GDM1 (cell line): ENCODE data around the gene CHID1.

Source experiments
- DNase-seq: peaks from one replicate; lab custom pipeline; 2025; lab: John Stamatoyannopoulos, UW

CHID1 gene

DNA sequence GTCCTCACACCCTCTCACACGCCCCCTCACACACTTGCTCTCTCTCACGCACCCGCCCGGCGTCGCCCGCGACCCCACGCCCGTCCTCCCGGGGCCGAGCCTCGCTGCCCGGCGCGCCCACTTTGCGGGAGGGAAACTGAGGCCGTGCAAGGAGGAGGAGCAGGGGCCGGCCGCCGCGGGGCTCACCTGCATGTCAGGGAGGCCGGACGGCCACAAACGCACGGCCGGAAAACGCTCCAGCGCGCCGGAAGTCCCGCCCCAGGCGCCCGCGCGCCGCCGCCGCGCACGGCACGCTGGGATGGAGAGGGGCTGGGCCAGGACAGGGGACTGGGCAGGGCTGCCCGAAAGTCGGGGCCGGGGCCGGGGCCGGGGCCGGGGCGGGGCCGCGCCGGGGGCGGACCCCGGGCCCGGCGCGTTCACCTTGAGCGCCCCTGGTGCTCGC is at the start of gene CHID1:
TSS of gene CHID1 (minus strand) at position 222 of the 442 bp plus-strand sequence. CDS start 5,994 bp downstream, outside the sequence.
- DNase-seq: peak; percentile 77

DNA sequence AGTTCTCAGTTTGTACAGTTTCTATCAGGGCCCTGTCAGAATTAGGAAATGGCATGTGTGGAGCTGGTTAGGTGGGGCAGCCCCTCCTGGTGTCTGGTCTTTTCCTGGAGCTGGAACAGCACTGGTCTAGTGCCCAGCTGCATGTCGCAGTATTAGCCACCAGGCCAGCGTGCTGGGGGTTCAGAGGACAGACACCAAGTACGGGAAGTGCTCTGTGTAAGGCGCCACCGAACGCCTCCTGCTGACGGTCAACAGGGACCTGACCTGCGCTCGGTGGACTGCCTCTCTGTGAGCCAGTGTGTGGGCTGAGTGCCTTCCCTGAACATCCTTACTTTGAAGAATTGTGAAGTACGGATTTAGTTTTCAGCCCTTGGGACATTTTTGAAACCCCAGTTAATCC is 49.0 kb upstream of the CHID1 start:
- no peak for DNase-seq

DNA sequence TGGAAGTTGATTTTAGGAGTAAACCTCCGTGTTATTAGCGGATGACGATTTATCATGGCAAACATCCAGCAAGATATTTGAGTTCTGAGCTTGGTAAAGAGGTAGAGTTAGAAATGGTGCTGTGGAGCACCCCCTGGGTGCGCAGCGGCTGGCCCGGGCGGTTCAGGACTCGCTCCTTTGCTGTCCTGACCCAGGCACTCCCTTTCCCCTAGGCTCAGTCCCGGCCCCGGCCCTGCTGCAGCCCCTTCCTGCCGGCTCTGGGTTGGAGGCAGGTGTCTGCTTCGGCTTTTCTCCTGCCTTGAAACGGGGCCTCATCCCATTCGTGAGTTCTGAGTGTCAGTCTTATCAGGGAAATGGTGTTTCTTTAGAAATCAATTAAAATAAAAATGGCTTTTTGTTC is 48.4 kb upstream of the CHID1 start:
- no peak for DNase-seq

DNA sequence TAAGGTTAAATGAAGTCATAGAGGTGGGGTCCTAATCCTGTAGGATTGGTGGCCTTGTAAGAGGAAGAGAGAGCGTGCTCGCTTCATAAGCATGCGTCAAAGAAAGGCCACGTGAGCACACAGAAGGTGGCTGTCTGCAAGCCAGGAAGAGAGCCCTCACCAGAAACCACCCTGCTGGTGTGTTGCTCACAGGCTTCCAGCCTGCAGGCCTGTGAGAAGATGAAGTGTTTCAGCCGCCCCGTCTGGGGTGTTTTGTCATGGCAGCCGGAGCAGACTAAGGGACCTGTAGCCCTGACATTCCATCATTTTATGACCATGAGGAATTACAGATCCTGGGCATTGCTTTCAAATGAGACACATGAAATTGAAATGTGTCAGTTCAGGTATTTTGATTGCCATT is 47.5 kb upstream of the CHID1 start:
- no peak for DNase-seq

DNA sequence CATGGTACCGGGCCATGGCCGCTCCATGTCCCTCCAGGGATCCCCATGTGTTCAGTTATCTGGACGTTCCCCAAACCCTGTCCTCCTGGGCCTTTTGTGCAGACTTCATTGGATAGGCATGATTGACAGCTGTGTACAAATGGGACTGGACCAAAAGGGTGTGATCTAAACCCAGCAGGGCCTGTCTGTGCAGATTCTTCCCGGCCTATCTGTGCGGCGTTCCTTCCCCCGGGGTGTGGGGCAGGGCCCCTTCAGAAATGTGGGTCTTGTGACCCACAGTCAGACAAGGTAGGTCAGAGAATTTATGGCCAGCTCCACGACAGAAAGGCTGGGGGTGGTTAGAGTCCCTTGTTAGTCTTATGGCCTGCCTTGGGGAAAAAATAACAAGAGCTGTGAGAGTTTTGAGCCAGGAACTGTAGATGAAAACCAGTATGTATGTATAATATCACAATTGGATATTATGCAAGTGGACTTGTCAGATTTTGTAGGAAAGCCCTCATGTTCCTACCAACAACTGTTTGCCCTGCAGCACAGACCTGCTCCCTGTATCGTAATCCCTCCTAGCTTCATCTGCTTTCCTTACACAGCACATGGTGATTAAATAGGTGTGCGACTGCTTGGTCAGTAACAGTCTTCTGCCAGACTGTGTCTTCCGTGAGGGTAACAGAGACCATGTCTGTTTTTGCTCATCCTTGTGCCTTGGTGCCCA is 46.8 kb upstream of the CHID1 start:
- DNase-seq: no peak

DNA sequence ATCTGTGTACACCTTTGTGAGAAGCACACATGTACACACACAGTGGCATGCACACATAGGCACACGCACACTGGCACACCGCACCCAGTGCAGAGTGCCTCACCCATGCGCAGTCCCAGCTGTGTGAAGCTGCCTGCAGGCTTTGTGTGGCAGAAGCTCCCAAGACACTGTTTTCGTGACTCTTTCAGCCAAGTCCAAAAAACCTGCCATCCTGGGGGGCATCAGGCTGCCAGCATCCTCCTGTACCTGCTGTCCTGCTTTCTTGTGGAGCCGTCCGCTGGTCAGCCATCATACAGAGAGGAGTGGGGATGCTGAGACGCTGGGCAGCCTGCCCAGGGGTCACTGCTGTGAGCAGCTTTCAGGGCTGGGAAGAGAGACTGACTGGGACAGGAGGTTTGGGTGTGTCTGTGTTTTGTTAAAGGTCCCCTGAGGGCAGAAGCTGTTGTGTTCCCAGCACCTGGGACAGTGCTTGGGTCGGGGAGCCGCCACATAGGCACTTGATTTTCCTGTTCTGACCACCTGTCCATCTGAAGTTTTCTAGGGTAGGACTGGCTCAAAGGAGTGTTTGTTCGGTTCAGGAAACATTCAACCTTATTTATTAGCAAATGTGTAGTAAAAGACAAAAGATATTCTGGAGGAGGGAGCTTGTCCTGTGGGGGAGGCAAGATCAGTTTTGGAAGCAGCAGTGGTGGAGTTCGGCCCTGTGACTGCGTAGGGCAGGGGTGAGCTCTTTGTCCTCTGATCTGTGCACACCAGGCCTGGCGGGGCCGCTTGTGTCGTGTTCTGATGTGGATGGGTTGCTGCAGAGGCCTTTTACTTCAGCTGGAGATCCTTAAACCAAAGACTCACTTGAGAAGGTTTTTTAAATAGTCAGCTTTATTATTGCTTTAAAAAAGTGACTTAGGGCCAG is 44.8 kb upstream of the CHID1 start:
- DNase-seq: no peak

DNA sequence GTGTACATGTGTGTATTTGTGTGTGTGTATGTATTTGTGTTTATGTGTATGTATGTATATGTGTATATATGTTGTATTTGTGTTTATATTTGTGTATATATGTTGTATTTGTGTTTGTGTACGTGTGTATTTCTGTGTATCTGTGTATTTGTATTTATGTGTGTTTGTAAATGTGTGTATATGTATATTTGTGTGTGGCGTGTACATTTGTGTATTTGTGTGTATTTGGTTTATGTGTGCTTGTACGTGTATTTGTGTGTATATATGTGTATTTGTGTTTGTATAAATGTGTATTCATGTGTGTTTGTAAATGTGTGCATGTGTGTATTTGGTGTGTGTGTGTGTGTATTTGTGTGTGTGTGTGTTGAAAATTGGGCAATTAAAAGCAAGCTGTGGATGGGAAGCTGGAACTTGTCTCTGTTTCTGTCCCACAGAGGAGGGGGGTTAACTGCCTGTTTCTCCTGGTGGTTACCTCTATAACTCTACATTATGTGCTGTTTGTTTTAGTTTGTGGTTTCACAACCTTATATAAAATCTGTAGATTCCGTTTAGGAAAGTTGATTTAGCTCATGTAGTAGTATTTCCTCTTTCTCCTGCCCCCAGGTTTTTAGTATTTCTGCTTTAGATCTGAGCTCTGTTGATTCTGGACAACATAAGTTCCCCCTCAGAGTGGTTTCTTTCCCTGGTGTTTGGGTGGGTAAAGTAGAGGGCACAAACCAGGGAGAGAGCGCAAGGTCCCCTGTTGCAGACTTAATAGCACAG is 44.0 kb upstream of the CHID1 start:
- no peak for DNase-seq

DNA sequence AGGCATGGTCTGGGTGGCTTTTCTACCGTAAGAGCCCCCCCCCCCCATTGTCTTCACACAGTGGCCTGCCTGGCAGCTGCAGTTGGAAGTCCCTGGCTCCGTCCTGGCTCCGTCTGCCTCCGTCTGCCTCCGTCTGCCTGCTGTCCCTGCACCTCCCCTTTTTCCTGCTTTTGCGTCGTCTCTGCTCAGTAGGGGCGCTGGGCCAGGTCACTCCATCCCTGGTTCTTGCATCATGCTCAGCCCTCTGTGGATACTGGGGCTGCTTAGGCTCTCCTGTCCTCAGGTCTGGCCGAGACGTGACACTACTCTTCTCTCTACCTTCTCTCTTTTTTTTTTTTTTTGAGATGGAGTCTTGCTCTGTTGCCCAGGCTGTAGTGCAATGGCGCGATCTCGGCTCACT is 42.9 kb upstream of the CHID1 start:
- no peak for DNase-seq

DNA sequence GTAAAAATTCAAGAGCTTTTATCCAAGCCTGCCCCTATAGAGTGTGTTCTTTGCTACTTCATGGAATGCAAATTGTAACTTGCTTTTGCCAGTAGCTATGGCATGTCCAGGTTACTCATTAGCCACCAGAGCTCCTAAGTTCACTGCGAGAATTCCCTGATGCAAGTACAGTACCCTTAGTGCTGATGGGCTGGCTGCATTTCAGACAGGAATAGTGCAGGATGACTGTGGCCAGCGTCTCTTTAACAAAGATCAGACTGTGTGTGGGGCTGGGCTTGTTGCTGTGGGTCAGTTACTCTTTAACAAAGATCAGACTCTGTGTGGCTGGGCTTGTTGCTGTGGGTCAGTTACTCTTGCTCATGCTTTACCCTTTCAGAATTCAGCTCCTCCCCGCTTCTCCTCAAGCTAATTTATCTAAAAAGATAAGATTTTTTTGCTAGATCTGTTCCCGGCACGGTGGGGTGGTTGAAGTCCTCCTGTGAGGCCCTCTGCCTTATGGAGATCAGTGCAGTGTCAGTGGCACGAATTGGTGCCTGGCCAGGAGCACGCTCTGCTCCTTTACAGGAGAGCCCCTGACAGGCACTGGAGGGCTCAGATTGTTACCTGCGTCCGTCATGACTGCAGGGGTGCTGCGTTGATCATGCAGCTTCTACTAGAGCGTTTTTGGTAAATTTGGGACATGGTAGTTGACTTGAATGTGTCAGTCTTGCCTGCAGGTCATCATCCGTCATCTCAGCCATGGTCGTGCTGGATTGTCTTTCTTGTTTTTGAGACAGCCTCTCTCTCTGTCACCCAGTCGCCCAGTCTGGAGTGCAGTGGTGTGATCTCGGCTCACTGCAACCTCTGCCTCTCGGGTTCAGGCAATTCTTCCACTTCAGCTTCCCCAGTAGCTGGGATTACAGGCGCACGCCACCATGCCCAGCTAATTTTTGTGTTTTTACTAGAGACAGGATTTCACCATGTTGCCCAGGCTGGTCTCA is 42.1 kb upstream of the CHID1 start:
- DNase-seq: no peak

DNA sequence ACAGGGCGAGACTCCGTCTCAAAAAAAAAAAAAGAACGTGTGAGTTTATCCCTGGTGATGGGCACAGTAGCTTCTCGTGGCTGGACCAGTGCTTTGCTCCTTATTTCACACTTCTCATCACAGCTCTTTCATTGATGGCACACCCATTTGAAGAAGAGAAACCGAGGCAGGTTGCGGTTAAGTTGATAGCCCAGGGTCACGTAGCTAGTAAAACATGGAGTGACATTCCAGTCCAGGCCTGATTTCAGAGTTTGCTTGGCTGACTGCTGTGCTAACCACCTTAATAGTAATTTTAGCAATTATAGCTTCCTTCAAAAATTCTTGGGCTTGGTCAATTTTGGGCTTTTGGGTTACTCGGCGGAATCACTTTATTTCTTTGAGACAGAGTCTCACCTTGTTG is 40.9 kb upstream of the CHID1 start:
- DNase-seq: no peak

DNA sequence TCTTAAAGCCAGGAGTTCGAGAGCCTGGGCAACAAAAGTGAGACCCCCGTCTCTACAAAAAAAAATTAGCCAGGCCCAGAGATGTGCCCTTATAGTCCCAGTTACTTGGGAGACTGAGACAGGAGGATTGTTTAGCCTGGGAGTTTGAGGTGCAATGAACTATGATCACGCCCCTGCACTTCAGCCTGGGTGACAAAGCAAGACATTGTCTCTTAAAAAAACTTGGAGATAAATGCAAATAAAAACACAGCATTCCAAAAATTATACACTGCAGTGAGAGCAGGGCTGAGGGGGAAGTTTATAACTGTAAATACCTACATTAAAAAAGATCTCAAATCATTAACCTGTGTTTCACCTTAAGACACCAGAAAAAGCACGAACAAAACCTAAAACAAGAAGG is 37.1 kb upstream of the CHID1 start:
- DNase-seq: no peak

DNA sequence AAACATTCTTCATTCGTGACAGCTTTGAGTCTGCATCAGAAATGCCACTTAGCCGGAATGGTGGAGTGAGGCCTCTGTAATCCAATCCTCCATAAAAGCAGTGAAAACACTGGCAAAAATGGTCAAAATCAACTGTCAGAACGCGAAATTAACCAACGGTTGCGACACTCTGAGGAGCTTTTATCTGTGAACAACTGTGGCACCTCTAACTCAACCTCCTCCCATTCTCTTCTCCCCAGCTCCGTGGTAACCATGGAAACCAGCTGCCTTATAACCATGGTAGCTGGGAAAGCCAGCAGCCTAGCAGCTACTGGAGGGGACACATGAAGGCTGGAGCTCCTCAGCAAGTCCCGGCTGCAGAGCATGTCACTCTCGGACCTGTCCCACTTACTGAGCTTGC is 35.4 kb upstream of the CHID1 start:
- DNase-seq: no peak

DNA sequence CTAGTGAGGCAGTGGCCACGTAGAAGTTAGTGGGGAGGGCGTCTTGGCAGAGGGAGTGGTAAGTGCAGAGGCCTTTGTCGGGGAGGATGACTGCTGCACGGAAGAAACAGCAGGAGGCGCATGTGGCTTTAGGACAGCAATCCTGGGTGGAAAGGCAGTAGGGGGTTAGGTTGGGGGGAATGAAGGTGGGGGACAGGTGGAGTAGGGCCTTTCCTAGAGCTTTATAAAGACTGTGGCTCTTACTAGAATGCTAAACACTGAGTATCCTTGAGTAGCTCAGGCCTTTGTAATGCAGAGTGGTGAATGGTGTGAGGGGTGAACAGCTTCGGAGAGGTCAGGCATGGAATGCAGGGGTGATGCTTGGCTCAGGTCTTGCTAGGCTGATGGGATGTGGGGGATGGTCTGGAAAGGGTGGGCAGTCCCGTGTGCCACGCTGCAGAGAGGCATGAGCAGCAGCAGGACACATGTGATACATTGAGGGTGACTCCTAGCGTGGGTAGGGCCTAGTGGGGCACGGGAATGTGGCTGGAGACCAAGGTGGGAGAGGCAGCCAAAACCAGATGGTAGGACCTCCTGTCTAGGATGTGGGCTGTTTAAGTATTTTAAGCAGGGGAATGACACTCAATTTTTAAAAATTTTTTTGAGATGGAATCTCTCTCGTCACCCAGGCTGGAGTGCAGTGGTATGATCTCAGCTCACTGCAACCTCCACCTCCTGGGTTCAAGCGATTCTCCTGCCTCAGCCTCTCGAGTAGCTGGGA is 34.3 kb upstream of the CHID1 start:
- no peak for DNase-seq

DNA sequence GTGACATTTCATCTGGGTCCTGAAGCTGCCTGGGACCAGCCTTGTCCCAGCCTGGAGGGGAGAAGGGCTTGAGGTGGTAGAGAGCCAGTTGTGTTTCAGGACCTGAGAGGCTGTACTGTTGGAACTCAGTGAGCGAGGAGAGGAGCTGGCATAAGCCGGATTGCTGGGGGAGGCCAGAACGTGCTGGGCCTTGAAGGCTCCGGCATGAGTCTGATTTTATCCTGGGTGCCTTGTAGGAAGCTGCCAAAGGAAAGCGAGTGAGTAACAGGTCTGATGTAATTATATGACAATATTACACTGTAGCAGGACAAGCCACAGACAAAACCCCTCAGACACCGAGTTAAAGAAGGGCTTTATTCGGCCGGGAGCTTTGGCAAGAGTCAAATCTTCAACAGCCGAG is 32.2 kb upstream of the CHID1 start:
- DNase-seq: no peak

DNA sequence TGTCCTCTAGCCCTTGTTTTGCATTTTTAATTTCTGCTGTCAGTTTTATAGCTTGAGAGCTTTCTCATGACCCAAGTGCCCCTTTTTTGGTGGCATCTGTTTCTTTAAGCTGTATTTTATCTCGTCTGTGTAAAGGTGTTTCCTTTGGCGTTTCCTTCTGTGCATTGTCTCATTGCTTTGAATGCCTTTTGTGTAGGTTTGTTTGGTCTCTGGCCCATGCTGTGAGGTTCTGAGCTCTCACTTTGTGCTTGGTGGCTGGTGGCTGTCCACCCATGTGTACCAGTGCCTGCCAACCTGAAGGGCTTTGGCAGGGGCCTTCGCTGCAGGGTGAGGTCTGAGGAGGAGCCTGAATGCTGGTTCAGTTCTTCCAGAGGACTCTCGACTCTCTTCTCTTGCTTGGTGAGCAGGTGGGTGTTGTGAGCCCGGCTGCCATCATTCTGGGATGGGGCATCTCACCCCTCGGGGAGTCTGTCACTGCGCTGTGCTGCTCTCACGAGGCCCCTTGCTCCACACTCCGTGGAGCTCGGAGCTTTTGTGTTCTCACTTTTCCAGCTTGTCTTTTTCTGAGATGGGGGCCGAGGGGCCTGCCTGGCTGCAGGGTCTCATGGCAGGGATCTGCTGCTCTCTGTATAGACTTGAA is 30.0 kb upstream of the CHID1 start:
- DNase-seq: no peak

DNA sequence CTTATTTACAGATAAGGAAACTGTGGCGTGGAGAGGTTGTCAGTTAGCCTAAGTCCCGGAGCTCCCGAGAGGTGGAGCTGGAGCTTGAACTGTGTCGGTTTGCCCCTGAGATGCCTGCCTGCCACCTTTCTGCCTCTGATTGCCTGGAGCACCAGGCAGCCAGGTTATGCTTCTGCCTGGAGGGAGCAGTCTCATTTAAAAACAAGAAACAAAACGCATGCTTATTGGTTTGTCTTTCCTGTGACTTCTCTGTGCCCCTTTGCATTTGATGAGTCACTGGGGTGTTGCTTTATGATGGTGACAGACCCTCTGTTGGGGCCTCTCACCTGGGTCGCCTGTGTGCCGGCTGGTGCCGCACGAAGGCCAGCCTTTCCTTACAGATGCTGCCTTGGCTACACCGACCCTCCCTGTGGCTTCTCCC is 27.2 kb upstream of the CHID1 start:
- DNase-seq: no peak

DNA sequence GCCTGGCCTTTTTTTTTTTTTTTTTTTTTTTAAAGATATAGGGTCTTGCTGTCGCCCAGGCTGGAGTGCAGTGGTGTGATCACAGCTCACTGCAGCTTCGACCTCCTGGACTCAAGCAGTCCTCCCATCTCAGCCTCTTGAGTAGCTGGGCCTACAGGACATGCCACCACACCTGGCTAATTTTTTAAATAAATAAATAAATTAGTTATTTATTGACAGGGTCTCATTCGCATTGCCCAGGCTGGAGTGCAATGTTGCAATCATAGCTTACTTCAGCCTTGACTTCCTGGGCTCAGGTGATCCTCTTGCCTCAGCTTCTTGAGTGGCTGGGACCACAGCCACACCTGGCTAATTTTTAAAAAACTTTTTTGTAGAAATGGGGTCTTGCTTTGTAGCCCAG is 25.6 kb upstream of the CHID1 start:
- no peak for DNase-seq

DNA sequence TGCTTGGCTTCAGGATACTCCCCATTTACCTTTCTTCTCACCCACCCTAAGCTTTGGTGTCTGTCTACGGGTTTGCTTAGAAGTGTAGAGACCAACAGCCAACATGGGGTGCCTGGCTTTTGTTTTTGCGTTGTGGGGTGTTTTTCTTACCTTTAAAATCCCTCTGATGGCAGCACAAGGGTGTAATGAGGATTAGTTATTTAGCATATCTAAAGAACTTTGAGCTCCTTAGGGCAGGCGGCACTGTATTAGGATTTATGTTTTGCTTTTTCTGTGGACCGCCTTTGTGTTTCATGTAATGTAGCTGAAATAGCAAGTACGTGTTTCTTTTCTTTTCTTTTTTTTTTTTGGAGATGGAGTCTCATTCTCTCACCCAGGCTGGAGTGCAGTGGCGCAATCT is 23.9 kb upstream of the CHID1 start:
- no peak for DNase-seq

DNA sequence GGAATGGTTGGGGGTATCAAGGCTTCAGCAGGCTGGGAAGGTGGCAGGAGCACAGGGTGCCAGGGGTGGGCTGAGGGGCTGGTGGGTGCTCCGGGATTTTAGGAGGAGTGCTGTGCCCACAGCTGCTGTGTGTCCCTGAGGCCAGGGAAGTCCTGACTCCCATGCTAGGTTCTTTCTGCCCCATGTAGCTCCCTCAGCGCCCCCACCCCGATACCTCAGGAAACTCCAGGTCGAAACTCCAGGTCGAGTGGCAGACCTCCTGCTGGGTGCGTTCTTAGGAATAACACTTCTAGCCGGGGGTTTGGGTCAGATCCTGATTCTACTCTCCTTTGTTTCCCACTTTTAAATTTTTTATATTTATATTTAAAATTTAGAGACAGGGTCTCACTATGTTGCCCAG is 23.3 kb upstream of the CHID1 start:
- DNase-seq: no peak
